Keratinocyte (primary cell): ENCODE data around the gene GEMIN5.

Source experiments
- EZH2 ChIP-seq: IDR thresholded peaks from one replicate; pipeline ENCODE4 v1.6.1; 2012; ENCODE audit warnings: inconsistent platforms, mild to moderate bottlenecking, low read length, moderate library complexity
- TF ChIP-seq, protein P1 (sequence below), 3 experiments: IDR thresholded peaks in 1 of 3; conservative IDR thresholded peaks in 1 of 3; optimal IDR thresholded peaks in 1 of 3; 2 replicates in 2 of 3; 3 replicates in 1 of 3; pipeline versions ENCODE3 to v1.5.1; 2011; ENCODE audit warnings: low read length in 3 of 3, mild to moderate bottlenecking in 3 of 3, moderate library complexity in 2 of 3, control low read depth in 1 of 3, inconsistent platforms in 1 of 3; ENCODE audit not compliant: insufficient read depth in 2 of 3; ENCODE audit errors: extremely low read depth in 1 of 3

DNA sequence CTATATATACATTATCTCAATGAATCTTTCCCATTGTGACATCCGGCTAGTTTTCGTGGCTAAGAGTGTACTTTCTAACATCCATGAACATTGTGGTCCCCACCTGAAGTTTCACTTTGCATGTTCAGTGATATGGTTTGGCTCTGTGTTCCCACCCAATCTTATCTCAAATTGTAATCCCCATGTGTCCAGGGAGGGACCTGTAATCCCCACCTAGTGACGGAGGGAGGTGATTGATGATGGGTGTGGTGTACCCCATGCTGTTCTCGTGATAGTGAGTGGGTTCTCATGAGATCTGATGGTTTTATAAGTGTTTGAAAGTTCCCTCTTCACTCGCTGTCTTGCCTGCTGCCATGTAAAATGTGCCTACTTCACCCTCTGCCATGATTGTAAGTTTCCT, 30.9 kb upstream of the GEMIN5 start:
- TF ChIP-seq EZH2 = no peak
- TF ChIP-seq, protein P1, sequence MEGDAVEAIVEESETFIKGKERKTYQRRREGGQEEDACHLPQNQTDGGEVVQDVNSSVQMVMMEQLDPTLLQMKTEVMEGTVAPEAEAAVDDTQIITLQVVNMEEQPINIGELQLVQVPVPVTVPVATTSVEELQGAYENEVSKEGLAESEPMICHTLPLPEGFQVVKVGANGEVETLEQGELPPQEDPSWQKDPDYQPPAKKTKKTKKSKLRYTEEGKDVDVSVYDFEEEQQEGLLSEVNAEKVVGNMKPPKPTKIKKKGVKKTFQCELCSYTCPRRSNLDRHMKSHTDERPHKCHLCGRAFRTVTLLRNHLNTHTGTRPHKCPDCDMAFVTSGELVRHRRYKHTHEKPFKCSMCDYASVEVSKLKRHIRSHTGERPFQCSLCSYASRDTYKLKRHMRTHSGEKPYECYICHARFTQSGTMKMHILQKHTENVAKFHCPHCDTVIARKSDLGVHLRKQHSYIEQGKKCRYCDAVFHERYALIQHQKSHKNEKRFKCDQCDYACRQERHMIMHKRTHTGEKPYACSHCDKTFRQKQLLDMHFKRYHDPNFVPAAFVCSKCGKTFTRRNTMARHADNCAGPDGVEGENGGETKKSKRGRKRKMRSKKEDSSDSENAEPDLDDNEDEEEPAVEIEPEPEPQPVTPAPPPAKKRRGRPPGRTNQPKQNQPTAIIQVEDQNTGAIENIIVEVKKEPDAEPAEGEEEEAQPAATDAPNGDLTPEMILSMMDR (optimal IDR thresholded peaks at IDR 0.05 in 1 of 3, IDR thresholded peaks at IDR 0.05 in 1 of 3, conservative IDR thresholded peaks at IDR 0.05 in 1 of 3; ENCODE audit: extremely low read depth in 1 of 3, insufficient read depth in 2 of 3, low read length in 3 of 3) = no peak
